Cardiac septum (tissue), 1 donor: Measurements from ENCODE around the gene NHLRC4. TPM values are rescaled to one million over a fixed set of nuclear protein-coding genes. Genes with fewer than 3 reads are reported as not detected.
A peak's percentile ranks its signal among the peaks of the same experiment; 100 is the strongest.

Experiments used
- DNase-seq: peaks from one replicate; pipeline ENCODE4 v3.0.0-alpha.2; 2020; ENCODE audit warnings: low spot score
- intact Hi-C: fragments of 100-400 bp; cut with DNase I; formaldehyde crosslinking; loops from one replicate; pipeline ENCODE4 v1.14.0; 2022
- total RNA-seq: library from RNA; stranded (reverse); fragmentation: NEBNext Ultra II Directional; extraction: Animal tissue kit (Norgen Biotek cat#: 25700); gene quantifications from one replicate; pipeline ENCODE4 v1.2.1, GENCODE V29; 2021
- donor health status: DM: no; HTN: no; CAD: no.

Gene NHLRC4
- total RNA-seq, 1 donor from 2014 or later = 0.30 TPM

DNA sequence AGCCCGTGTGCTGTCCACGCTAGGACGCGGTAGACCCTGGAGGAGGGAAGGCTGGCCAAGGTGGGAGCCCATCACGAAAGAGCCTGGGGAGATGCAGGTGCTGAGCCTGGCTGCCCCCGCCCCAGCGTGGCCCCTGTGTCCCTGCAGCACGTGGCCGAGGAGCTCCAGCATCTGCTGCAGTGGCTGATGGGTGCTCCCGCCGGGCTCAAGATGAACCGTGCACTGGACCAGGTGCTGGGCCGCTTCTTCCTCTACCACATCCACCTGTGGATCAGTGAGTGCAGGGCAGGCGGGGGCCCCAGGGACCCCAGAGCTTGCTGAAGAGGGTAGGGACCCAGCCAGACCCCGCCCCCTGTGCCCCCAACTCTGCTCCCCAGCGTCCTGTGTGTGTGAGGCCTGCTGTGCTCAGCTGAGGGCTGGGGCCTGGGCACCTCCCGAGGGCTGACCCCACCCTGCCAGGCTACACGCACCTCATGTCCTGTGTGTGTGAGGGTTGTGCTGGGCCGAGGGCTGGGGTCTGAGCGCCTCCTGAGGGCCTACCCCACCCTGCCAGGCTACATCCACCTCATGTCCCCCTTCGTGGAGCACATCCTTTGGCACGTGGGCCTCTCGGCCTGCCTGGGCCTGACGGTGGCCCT, 11.5 kb downstream of the NHLRC4 start:
- no peak for DNase-seq
- intact Hi-C loops = loop anchor here (5.0 kb wide), 1 partner anchor 209 kb away; the partner anchor contains the start of genes CHTF18 and RPUSD1

DNA sequence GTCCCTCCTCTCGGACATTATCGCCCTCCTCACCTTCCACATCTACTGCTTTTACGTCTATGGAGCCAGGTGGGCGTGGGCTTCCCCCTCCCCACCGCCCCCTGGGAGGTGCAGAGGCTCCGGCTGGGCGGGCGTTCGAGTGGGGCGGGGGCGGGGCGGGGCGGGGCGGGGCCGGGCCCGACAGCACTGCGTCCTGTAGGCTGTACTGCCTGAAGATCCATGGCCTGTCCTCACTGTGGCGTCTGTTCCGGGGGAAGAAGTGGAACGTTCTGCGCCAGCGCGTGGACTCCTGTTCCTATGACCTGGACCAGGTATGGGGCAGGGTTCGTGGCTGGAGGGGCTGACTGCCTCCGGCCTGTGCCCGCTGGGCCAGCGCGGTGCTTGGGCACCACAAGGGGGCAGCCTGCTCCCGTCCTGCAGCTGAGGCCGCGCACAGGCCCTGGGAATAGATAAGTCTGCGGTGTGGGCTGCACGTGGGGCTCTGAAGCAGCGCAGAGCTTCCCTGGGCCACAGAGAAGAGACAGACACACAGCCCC, 12.1 kb downstream of the NHLRC4 start:
- intact Hi-C loops = loop anchor here (5.0 kb wide), 1 partner anchor 208 kb away; the partner anchor contains the start of genes CHTF18 and RPUSD1
- DNase-seq = peak; percentile 85

DNA sequence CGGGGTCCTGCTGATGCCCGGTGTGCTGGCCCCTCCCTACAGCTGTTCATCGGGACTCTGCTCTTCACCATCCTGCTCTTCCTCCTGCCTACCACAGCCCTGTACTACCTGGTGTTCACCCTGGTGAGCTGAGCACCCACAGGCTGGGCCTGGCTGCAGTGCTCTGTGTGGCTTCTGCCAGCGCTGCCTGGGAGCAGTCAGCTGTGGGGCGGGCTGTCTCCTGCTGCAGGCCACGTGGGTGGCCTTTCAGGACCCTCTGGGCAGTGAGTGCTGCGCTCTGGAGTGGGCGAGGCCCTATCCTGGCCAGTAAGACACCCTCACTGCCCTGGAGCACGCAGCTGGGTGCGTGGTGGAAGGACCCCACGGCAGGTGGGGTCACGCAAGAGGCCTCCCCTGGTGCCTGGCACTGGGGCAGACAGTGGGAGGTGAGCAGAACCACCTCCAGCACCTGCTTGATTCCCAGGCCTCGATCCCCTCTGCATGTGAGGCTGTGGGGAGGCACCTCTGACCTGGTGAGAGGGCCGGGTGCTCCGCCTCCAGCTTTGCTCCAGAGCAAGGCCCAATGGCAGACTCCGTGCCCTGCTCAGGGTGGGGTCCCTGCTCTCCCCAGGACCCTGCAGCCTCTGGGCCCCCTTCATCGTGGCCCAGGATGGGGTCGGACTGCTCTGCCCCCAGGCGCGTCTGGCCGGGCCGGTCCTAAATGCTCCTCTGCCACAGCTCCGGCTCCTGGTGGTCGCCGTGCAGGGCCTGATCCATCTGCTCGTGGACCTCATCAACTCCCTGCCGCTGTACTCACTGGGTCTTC, 13.5 kb downstream of the NHLRC4 start:
- DNase-seq = no peak
- intact Hi-C loops = no loop called here

DNA sequence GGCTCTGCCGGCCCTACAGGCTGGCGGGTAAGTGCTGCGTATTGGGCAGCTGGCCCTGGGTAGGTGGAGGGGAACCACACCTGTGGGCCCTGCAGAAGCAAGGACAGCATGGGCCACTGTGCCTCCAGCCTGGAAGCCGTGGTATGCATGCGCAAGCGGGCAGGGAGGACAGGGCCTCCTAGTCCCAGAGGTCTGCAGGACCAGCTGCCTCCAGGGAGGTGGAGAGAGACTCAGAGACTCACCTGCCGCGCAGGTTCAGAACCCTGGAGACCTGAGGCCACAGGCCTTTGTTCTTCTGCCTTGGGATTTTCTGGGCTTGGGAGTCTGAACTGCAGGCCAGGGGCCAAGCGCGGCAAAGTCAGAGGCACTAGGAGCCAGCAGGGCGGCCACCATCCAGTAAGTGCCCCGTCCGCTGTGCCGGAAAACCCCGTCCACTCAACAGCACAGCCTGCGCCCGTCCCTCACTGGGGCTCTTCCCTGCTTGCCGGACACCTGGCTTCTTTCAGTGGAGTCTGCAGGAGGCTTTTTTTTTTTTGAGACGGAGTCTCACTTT, 14.2 kb downstream of the NHLRC4 start:
- no peak for DNase-seq
- intact Hi-C loops = no loop called here

DNA sequence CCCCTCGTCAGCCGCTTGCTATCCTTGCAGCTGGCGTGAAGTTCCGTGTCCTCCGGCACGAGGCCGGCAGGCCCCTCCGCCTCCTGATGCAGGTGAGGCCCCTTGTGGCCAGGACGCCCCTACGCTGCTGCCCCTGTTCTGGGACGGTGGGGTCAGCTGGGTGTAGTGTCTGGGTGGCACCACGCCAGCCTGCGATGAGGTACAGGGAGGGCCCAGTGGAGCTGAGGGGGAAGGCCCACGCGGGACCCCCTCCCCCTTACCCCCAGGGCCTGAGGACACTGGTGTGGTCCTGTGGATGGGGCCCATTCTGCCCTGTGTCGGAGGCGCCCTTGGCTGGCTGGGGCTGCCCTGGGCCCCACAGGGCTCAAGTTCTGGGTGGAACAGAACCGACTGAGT, 15.4 kb downstream of the NHLRC4 start:
- no peak for DNase-seq
- intact Hi-C loops = no loop called here

DNA sequence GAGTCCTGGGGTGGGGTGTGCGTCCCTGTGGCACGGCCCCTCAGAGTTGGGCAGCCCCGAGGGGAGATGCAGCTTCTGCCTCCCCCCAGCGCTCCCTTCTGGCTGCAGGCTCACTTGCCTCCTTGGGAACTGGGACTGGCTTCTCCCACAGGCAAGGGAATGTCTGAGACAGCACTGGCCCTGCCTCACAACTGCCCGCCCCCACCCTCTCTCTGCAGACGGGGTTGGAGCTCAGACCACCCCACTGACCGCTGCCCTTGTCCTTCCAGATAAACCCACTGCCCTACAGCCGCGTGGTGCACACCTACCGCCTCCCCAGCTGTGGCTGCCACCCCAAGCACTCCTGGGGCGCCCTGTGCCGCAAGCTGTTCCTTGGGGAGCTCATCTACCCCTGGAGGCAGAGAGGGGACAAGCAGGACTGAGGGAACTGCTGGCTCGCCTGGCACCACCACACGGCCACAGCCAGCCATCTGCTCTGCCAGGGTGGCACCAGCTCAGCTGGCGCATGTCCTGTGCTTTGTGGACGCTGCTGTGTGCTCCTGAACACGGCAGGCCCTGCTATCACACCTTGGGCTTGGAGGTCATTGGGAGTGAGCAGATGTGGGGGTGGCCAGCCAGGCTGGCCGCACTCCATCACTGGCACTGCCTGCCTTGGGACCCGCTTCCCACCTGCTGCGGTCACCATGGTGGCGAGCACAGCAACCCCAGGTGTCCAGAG, 16.0 kb downstream of the NHLRC4 start:
- no peak for DNase-seq
- intact Hi-C loops = no loop called here

DNA sequence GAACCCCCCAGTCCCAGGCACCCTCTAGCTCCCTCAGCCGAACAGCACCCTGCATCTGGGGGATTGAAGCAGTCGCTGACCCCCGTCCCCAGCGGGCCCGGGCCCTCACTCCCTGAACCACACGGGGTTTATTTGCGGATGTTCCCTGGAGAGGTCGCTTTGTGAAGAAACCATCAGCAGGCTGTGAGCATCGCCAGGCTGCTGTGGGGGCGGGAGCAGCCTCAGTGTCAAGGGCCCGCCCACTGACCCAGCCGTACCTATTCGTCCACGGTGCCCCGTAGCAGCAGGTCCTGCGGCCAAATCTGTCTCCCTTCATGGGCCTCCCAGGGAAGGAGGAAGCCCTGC, 16.6 kb downstream of the NHLRC4 start:
- intact Hi-C loops = no loop called here
- DNase-seq = no peak

DNA sequence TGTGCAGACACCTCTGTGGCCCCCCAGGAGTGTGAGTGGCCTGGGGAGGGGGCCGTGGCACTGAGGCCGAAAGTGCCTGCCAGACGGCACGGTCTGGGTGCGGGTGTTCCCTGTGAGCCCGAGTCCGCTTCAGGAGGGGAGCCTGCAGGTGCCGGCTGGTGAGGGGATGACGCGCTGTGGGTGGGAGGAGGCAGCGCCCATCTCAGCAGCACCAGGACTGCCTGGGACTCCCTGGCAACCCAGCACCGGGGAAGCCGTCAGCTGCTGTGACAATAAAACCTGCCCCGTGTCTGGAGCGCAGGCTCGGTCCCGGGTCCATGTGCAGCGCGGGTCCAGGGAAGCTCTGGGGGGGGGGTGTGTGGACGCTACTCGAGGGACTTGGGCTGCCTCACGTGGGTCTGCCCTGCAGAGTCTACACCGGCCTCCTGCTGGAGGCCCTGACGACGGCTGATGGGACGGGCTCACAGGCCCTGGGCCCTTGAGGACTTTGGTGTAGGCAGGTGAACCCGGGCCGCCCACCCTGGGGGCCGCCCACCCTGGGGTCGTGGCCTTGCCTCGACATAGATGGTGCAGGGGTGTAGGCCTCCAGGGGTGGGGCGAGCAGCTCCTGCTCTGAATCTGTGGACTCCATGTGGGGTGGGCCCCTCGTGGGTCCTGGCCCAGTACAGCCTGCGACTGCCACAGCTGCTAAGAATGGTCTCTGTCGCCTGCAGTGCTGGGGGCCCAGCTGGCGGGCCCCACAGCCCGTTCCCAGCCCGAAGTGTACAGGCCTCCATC, 17.2 kb downstream of the NHLRC4 start:
- intact Hi-C loops = no loop called here
- DNase-seq = no peak

DNA sequence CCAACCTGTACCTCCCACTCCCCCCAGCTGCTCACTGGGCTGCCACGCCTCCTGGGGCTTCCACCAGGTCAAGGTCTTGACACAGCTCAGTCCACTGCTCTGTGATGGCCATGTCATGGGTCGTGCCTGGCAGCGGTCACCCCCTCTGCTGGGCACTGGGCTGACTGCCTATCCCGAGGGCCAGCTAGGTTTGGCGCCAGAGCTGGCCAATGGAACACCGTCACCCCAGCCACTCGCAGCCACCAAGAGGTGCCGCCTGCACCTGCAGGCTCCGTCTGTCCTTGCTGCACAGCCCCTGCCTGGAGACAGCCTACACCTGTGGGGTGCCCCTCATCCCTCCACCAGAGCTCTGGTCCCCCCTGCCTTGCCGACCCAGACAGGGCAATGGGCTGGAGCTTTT, 18.5 kb downstream of the NHLRC4 start:
- intact Hi-C loops = loop anchor here (5.0 kb wide), 2 partner anchors 57 to 77 kb away; partner anchors contain the start of gene MCRIP2
- DNase-seq = no peak

DNA sequence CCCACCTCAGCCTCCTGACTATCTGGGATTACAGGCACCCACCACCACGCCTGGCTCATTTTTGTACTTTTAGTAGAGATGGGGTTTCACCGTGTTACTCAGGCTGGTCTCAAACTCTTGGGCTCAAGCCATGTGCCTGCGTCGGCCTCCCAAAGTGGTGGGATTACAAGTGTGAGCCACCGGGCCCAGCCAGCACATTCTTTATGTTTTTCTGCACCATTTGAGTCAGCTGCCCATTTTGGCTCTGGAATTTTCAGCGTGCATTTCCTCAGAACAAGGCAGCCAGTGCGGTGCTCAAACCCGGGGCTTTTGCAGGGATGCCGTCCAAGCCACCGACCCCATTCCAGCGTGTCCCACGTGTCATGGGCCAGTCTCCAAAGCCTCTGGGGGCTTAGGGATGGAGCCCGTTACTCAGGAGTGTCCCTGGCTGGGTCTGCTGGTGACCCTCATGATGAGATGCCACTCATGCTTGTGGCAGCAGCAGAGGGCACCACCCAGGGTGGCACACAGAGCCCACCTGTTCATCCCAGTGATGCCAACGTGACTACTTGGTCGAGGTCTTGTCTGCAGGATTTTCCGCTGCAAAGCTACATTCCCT, 19.3 kb downstream of the NHLRC4 start:
- intact Hi-C loops = loop anchor here (5.0 kb wide), 2 partner anchors 56 to 76 kb away; partner anchors contain the start of gene MCRIP2
- DNase-seq = no peak

DNA sequence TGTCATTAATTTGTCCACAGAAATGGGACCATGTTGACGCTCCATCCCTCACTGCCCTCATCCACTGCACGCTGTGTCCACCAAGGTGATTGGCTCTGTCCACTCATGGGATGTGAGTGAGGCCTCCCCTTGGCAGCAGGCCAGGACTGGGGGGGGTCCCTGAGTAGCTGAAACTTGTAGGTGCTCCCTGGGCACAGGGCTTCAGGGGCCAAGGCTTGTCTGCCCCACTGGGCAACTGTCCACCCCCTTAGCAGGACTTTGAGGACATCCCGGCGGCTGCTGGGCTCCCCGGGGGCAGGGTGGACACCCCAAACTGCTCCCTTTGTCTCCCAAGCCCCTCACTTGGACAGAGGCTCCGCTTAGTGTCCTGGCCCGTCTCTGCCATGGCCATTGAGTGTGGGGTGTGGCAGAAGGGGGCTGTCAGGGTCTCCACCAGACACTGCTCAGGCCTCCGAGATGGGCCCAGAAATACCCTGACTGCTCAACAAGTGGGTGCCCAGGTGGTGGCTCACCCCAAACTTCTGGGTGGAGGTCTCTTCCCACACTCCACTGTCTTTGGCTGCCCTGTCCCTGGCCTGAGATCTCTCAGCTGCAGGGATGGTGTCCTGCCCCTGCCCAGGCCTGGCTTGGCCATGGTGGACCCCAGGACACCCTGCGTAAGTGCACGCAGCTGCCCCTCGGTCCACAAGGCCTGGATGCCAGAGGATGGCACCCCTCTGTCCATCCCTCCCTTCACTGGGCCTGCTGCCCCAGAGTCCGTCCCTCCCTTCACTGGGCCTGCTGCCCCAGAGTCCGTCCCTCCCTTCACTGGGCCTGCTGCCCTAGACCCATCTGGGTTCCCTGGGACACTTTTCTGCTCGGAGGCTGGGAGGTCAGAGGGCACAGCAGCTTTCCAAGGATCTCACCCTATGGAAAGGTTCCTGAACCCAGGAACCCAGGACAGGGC, 20.1 kb downstream of the NHLRC4 start:
- DNase-seq = no peak
- intact Hi-C loops = loop anchor here (5.0 kb wide), 2 partner anchors 55 to 75 kb away; partner anchors contain the start of gene MCRIP2

DNA sequence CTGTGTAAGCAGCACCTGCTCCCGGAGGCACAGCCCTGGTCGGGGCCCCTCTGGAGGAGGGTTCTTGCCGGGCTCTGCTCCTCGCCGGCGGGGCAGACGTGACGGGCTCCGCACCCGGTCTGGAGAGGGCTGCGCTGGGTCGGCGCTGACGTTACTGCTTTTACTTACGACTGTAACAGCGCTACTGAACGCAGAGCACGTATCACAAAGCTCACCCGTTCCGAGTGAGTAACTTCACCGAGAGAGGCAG, 21.8 kb downstream of the NHLRC4 start:
- intact Hi-C loops = loop anchor here (5.0 kb wide), 2 partner anchors 54 to 74 kb away; partner anchors contain the start of gene MCRIP2
- no peak for DNase-seq

DNA sequence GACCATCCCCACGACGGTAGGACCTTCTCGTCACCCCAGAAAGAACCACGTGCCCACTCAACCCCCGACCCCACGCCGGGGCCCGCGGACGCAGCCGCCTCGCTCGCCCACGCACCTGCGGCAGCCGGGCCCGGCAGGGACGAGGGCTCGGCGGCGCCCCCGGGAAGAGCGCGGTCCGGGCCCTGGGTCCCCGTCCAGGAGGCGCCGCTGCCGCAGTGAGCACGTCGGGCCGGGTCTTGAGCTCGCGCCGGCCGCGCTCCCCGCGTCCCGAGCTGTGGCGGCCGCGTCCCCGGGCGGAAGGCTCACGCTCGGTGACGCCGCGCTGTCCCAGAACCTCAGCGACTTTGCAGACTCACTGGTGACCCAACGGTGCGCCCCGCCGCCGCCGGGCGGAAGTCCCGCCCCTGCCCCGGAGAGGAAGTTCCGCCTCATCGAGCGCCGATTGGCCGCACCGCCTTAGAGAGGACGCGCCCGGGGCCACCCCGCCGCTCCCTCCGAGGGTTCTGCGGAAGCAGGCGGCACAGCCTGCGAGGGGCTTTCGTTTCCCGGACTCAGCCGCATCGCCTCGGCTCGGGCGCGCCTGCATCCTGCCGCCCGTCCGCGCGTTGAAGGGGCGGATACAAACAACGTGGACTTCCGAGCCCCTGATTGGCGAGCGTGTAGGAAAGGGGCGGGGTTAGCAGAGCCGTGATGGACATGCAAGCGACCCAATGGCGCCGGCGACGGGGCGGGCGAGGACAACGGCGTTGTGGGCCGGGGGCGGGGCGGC, 22.3 kb downstream of the NHLRC4 start:
- DNase-seq = peak; percentile 99
- intact Hi-C loops = loop anchor here (5.0 kb wide), 2 partner anchors 53 to 73 kb away; partner anchors contain the start of gene MCRIP2

DNA sequence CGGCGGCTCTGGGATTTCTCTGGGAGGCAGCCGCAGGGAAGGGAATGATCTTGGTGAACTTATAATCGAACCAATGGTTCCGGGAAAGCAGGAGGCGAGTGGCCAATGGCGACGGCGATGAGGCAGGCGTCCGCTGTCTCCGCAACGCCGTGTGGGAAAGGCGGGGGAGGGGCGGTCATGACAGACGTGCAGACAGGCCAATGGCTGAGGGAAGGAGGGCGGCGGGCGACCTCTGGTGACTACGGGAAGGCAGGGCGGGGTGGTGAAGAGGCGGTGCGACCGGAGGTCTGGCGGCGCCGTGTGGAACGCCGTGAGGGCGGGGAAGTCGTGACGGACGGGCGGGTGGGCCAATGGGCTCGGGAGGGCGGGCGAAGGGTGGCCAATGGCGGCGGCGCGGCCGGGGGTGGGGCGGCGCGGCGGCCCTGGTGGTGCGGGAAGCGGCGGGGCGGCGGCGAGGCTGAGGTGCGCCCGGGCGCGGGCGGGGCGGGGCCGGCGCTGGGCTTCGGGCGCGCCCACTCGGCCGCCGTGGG, 22.9 kb downstream of the NHLRC4 start, which contains the start of gene RAB40C:
TSS of gene RAB40C (plus strand) at position 409 of the 530 bp plus-strand sequence. CDS start 226 bp downstream, outside the sequence.
- peak; percentile 100 for DNase-seq
- intact Hi-C loops = loop anchor here (5.0 kb wide), 2 partner anchors 53 to 73 kb away; partner anchors contain the start of gene MCRIP2

DNA sequence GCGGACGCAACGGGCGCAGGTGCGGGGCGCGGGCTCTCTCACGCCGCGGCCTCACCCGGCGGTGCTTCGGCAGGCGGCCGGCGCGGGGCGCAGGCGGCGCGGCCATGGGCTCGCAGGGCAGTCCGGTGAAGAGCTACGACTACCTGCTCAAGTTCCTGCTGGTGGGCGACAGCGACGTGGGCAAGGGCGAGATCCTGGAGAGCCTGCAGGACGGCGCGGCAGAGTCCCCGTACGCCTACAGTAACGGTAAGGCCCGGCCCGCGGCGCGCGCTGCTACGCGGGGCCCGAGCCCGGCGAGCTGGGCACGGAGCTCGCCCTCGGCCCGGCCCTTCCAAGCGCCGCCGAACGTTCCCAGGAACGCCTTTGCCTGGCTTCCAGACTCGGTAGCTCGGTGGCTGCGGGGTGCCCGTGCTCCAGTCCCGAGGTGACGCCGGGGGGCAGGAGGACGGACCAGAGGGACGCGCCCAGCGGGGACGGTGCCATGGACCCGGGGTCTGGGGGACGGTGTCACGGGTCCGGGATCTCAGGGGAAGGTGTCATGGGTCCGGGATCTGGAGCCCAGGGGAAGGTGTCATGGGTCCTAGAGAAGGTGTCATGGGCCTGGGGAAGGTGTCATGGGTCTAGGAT, 23.5 kb downstream of the NHLRC4 start:
- intact Hi-C loops = no loop called here
- no peak for DNase-seq

DNA sequence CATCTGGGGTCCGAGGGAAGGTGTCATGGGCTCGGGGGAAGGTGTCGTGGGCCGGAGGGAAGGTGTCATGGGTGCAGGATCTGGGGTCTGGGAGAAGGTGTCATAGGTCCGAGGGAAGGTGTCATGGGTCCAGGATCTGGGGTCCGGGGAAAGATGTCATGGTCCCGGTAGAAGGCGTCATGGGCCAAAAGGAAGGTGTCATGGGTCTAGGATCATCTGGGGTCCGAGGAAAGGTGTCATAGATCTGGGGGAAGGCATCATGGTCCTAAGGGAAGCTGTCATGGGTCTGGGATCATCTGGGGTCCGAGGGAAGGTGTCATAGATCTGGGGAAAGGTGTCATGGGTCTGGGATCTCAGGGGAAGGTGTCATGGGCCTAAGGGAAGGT, 24.0 kb downstream of the NHLRC4 start:
- intact Hi-C loops = no loop called here

More for the DNA sequence above, 24.0 kb downstream of the NHLRC4 start:
- no peak for DNase-seq
